Kidney (tissue), 14 donors: Measurements from ENCODE around the gene OPTC. TPM values are rescaled to one million over a fixed set of nuclear protein-coding genes. Genes with fewer than 3 reads are reported as not detected.

Experiments used
- DNase-seq, 5 donors: peaks; one replicate each; pipeline ENCODE4 v3.0.0-alpha.2; 2013 to 2020
- FAIRE-seq: peaks from 2 replicates; lab custom pipeline; 2012; peaks lifted over from hg19 to GRCh38; lab: Jason Lieb, UNC
- H3K27ac ChIP-seq, 2 donors: one replicate each; pipeline ENCODE4 v1.7.0; 2013; ENCODE audit warnings: low read depth in 2 of 2, low read length in 2 of 2, inconsistent platforms in 1 of 2
- H3K27me3 ChIP-seq: one replicate; pipeline ENCODE4 v1.7.1; 2013; ENCODE audit warnings: low read length, inconsistent platforms; ENCODE audit not compliant: control insufficient read depth, insufficient read depth
- H3K36me3 ChIP-seq, 3 donors: one replicate each; pipeline versions ENCODE4 v1.7.0 to v1.7.1; 2013; ENCODE audit warnings: low read length in 3 of 3, control low read depth in 1 of 3, inconsistent platforms in 1 of 3; ENCODE audit not compliant: insufficient read depth in 3 of 3, control insufficient read depth in 2 of 3
- H3K4me1 ChIP-seq, 3 donors: one replicate each; pipeline versions ENCODE4 v1.7.0 to v1.7.1; 2013; ENCODE audit warnings: low read length in 3 of 3, inconsistent platforms in 1 of 3, low read depth in 1 of 3; ENCODE audit not compliant: control insufficient read depth in 2 of 3, insufficient read depth in 2 of 3
- H3K4me3 ChIP-seq, 3 donors: one replicate each; pipeline versions ENCODE4 v1.7.0 to v1.8.1; 2013; ENCODE audit warnings: low read length in 3 of 3, control low read depth in 1 of 3, inconsistent platforms in 1 of 3
- H3K9ac ChIP-seq, 3 donors: one replicate each; pipeline versions ENCODE4 v1.7.0 to v1.7.1; 2013; ENCODE audit warnings: low read length in 3 of 3, control low read depth in 1 of 3, inconsistent platforms in 1 of 3
- H3K9me3 ChIP-seq, 3 donors: one replicate each; pipeline versions ENCODE4 v1.7.0 to v1.7.1; 2013; ENCODE audit warnings: low read length in 3 of 3, control low read depth in 1 of 3, inconsistent platforms in 1 of 3; ENCODE audit not compliant: control insufficient read depth in 2 of 3, insufficient read depth in 1 of 3
- intact Hi-C: fragments of 100-400 bp; cut with DNase I; formaldehyde crosslinking; loops from one replicate; pipeline ENCODE4 v1.11.1; 2022
- polyA plus RNA-seq: library from polyadenylated mRNA; stranded (reverse); fragments of 350-450 nt; fragmentation: Illumina TruSeq; extraction: RNeasy Lipid Tissue Mini Kit (QIAGEN cat#74804); gene quantifications from one replicate; pipeline ENCODE4 v1.2.3, GENCODE V29; 2014; ENCODE audit warnings: low read depth, low replicate concordance; ENCODE audit not compliant: insufficient read depth
- total RNA-seq: library from RNA; stranded (reverse); fragmentation: NEBNext Ultra II Directional; extraction: Animal tissue kit (Norgen Biotek cat#: 25700); gene quantifications from one replicate; pipeline ENCODE4 v1.2.1, GENCODE V29; 2021
- TF ChIP-seq, protein P1 (sequence below): IDR thresholded peaks from 3 replicates; pipeline ENCODE4 v1.5.1; 2012; ENCODE audit warnings: mild to moderate bottlenecking, moderate library complexity, borderline replicate concordance; ENCODE audit not compliant: insufficient read depth; ENCODE audit errors: extremely low read depth
- donor health status: control.
- donor health status: control.
- donor health status: control.
- donor health status: control.
- donor health status: control.
- donor health status: DM: yes; HTN: yes; CAD: no.
- donor health status: Normal renal cell carcinoma (clear cell type).

OPTC gene
- total and polyA plus RNA-seq, 2 donors from 2014 or later, result not detected

DNA sequence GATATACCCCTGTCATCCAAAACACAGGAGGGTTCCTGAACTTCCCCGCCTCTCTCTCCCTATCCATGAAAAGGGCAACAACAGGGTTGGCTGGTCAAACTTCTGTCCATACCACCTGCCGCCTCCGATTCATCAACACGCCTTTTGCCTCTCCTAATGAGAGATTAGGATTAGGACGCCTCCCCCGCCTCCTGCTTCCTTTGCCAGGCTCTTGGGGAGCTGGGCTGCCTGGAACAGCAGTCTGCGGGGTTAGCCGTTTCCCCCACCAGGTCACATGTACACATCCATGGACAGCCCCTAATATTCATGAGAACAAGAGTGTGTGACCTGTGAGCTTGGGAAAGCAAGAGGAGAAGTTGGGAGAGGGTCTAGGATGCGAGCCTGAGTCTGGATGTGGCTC is 2.3 kb upstream of the OPTC start:
- DNase-seq (peak in 1 of 5 donors; percentile 33), FAIRE-seq (no peak)
- Histone ChIP-seq H3K4me3 (no peak overlapping the region), H3K27ac (no peak overlapping the region), H3K4me1 (peaks cover 0 to 6% (median 0%) of the 10 kb centered on the region in 3 donors), H3K27me3 (no peaks in the 10 kb centered on the region), H3K36me3 (no peaks in the 10 kb centered on the region), H3K9me3 (no peaks in the 10 kb centered on the region), H3K9ac (no peak overlapping the region)
- TF ChIP-seq, protein P1, sequence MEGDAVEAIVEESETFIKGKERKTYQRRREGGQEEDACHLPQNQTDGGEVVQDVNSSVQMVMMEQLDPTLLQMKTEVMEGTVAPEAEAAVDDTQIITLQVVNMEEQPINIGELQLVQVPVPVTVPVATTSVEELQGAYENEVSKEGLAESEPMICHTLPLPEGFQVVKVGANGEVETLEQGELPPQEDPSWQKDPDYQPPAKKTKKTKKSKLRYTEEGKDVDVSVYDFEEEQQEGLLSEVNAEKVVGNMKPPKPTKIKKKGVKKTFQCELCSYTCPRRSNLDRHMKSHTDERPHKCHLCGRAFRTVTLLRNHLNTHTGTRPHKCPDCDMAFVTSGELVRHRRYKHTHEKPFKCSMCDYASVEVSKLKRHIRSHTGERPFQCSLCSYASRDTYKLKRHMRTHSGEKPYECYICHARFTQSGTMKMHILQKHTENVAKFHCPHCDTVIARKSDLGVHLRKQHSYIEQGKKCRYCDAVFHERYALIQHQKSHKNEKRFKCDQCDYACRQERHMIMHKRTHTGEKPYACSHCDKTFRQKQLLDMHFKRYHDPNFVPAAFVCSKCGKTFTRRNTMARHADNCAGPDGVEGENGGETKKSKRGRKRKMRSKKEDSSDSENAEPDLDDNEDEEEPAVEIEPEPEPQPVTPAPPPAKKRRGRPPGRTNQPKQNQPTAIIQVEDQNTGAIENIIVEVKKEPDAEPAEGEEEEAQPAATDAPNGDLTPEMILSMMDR, result no peak
- intact Hi-C loops, result loop anchor here (10.0 kb wide), 1 partner anchor 217 kb away; no protein-coding TSS in a partner anchor

DNA sequence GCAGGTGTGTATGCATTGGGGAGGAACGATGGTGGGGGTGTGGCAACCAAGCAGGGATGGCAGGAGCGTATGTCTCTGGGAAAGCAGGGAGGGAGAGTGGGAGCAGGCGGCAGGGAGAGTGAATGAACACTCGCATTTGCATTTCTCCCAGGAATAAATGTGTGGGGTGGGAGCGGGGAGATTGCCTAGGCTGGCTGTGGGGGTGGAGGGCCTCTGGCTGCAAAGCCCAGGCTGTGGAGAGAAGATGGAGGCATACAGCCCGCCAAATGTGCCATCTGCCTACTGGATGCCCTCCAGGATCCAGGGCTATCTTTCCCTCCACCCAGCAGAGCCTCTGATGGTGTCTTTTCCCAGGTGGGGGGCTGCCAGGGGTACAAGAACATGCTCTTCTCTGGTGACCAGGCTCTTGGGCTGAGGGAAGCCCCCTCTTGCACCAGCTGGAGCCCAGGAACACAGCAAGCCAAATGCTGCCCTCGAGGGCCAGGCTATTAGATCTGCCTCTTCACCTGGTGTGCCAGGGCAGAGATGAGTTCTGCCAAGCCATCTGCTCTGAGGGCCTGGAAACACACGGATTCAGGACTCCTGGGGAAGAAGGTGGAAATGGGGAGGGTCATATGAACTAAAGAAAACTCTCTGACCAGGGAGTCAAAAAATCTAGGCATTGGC is 1.7 kb upstream of the OPTC start:
- Histone ChIP-seq H3K9me3 (no peaks in the 10 kb centered on the region), H3K36me3 (no peaks in the 10 kb centered on the region), H3K27me3 (no peaks in the 10 kb centered on the region), H3K9ac (no peak overlapping the region), H3K4me3 (no peak overlapping the region), H3K4me1 (peaks cover 0 to 6% (median 0%) of the 10 kb centered on the region in 3 donors), H3K27ac (no peak overlapping the region)
- FAIRE-seq, result no peak
- peak in 1 of 5 donors; percentile 50 for DNase-seq
- TF ChIP-seq, protein P1, result no peak
- intact Hi-C loops, result loop anchor here (10.0 kb wide), 1 partner anchor 217 kb away; no protein-coding TSS in a partner anchor

DNA sequence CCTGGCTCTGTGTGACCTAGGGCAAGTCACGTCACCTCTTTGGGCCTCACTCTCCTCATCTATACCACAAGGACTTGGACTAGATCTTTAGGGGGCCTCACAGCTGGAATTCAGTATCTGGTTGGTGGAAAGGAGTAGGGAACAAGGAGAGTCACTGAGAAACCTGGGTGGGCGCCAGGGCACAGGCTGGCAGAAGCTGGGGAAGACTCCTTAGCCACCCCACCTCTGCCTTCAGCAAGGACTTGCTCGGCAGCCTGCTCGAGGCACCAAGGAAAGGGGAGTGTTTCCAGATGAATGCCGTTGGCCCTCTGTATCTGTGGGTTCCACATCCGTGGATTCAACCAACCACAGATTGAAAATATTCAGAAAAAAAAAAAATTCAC is 1.2 kb upstream of the OPTC start:
- intact Hi-C loops, result loop anchor here (10.0 kb wide), 1 partner anchor 218 kb away; no protein-coding TSS in a partner anchor
- no peak overlapping the region for H3K9ac ChIP-seq
- no peaks in the 10 kb centered on the region for H3K36me3 ChIP-seq
- TF ChIP-seq, protein P1, result no peak
- H3K4me3 ChIP-seq, result no peak overlapping the region
- H3K4me1 ChIP-seq, result peaks cover 0 to 3% (median 0%) of the 10 kb centered on the region in 3 donors
- no peaks in the 10 kb centered on the region for H3K9me3 ChIP-seq
- H3K27ac ChIP-seq, result no peak overlapping the region
- no peaks in the 10 kb centered on the region for H3K27me3 ChIP-seq
- DNase-seq (no peak), FAIRE-seq (no peak)
